ENCODE measurements around the gene AKR1C4.

GRCh38 chr10:5198386-5198785 lies 1.7 kb downstream of the AKR1C4 start:
- TF ChIP-seq CTCF (IDR thresholded peaks at IDR 0.05) (no peak), POLR2A (IDR thresholded peaks at IDR 0.05) (no peak)
